HG03135 (cell line): ENCODE results near the gene CAV1.
"Not testable (repeated sequence)": the region's sequence is repeated elsewhere in the genome, so short reads cannot be mapped to it uniquely, and the experiment has no call there.

ENCODE experiments used
- ATAC-seq: cut with Tn5 transposase; IDR thresholded peaks from one replicate; pipeline ENCODE4 v1.9.1; 2021; ENCODE audit warnings: mild to moderate bottlenecking, moderate library complexity; ENCODE audit not compliant: unreplicated experiment

CAV1 gene

GRCh38 chr7:116579322-116579721, 54.5 kb downstream of the CAV1 start:
- ATAC-seq = no peak

- no peak for ATAC-seq
Measured at GRCh38 chr7:116579835-116580234, 55.0 kb downstream of the CAV1 start.

- no peak for ATAC-seq
Measured at GRCh38 chr7:116582164-116582732, 57.4 kb downstream of the CAV1 start.

- peak; percentile 50 for ATAC-seq
Measured at GRCh38 chr7:116582806-116583444, 58.1 kb downstream of the CAV1 start.

GRCh38 chr7:116583653-116584052, 58.8 kb downstream of the CAV1 start:
- ATAC-seq = peak; percentile 95

- ATAC-seq = no peak
Measured at GRCh38 chr7:116584721-116585120, 59.9 kb downstream of the CAV1 start.

- ATAC-seq = no peak
Measured at GRCh38 chr7:116585392-116585791, 60.6 kb downstream of the CAV1 start.

GRCh38 chr7:116585967-116586366, 61.1 kb downstream of the CAV1 start:
- no peak for ATAC-seq

- not testable (repeated sequence) for ATAC-seq
Measured at GRCh38 chr7:116587200-116587599, 62.4 kb downstream of the CAV1 start.

GRCh38 chr7:116588225-116588624, 63.4 kb downstream of the CAV1 start:
- ATAC-seq = no peak

- no peak for ATAC-seq
Measured at GRCh38 chr7:116588641-116589594, 64.1 kb downstream of the CAV1 start.

- ATAC-seq = no peak
Measured at GRCh38 chr7:116591202-116592040, 66.6 kb downstream of the CAV1 start.

- no peak for ATAC-seq
Measured at GRCh38 chr7:116592041-116592355, 67.2 kb downstream of the CAV1 start.

GRCh38 chr7:116592445-116592844, 67.6 kb downstream of the CAV1 start:
- ATAC-seq = no peak

- ATAC-seq = no peak
Measured at GRCh38 chr7:116593359-116594075, 68.7 kb downstream of the CAV1 start.

GRCh38 chr7:116595063-116595462, 70.2 kb downstream of the CAV1 start:
- no peak for ATAC-seq

- no peak for ATAC-seq
Measured at GRCh38 chr7:116597384-116597783, 72.5 kb downstream of the CAV1 start.

- no peak for ATAC-seq
Measured at GRCh38 chr7:116598278-116598677, 73.4 kb downstream of the CAV1 start.

- ATAC-seq = no peak
Measured at GRCh38 chr7:116598861-116599260, 74.0 kb downstream of the CAV1 start.

- no peak for ATAC-seq
Measured at GRCh38 chr7:116601426-116601825, 76.6 kb downstream of the CAV1 start.
